Stimulated activated CD4-positive, alpha-beta T cell treated with anti-CD3 and anti-CD28 coated beads, Interleukin-1b, Interleukin-23, amount 100 ng/mL, for 24 hours (primary cell): ENCODE measurements around the gene HUS1B.

Experiments
- DNase-seq, 4 experiments: peaks; one replicate each; pipeline ENCODE4 v3.0.0-alpha.2; 2020; ENCODE audit warnings: low read depth in 4 of 4, low spot score in 1 of 4

The HUS1B gene

GRCh38 chr6:624979-625378 is 31.9 kb downstream of the HUS1B start:
- DNase-seq, result no peak

GRCh38 chr6:622462-622861 is 34.4 kb downstream of the HUS1B start:
- DNase-seq, result no peak

GRCh38 chr6:621931-622330 is 35.0 kb downstream of the HUS1B start:
- DNase-seq, result no peak

- DNase-seq, result no peak
Measured at GRCh38 chr6:620950-621349, 36.0 kb downstream of the HUS1B start.

- DNase-seq, result no peak
Measured at GRCh38 chr6:620166-620565, 36.7 kb downstream of the HUS1B start.

- no peak for DNase-seq
Measured at GRCh38 chr6:617456-618100, 39.3 kb downstream of the HUS1B start.

GRCh38 chr6:613981-614380 is 42.9 kb downstream of the HUS1B start:
- no peak for DNase-seq

GRCh38 chr6:611928-612327 is 45.0 kb downstream of the HUS1B start:
- DNase-seq, result no peak

- no peak for DNase-seq
Measured at GRCh38 chr6:610882-611281, 46.0 kb downstream of the HUS1B start.

GRCh38 chr6:609905-610304 is 47.0 kb downstream of the HUS1B start:
- no peak for DNase-seq

GRCh38 chr6:606829-607379 is 50.0 kb downstream of the HUS1B start:
- DNase-seq, result no peak
